GM18519 (cell line): ENCODE measurements around the gene LRP1B.
"Not testable (repeated sequence)": the region's sequence is repeated elsewhere in the genome, so short reads cannot be mapped to it uniquely, and the experiment has no call there.

Experiments used
- ATAC-seq: cut with Tn5 transposase; IDR thresholded peaks from one replicate; pipeline ENCODE4 v1.9.1; 2021; ENCODE audit warnings: mild to moderate bottlenecking, moderate library complexity; ENCODE audit not compliant: unreplicated experiment, low FRiP score

The LRP1B gene

GRCh38 chr2:140451324-140451723 lies 1679.5 kb downstream of the LRP1B start:
- ATAC-seq: no peak

- ATAC-seq: no peak
These were observed 1688.5 kb downstream of the LRP1B start for GRCh38 chr2:140442319-140442718.

GRCh38 chr2:140440815-140441214 lies 1690.0 kb downstream of the LRP1B start:
- no peak for ATAC-seq

GRCh38 chr2:140436936-140437335 lies 1693.9 kb downstream of the LRP1B start:
- ATAC-seq: no peak

GRCh38 chr2:140427033-140427432 lies 1703.8 kb downstream of the LRP1B start:
- ATAC-seq: not testable (repeated sequence)

GRCh38 chr2:140424471-140424870 lies 1706.3 kb downstream of the LRP1B start:
- no peak for ATAC-seq

- no peak for ATAC-seq
These were observed 1708.1 kb downstream of the LRP1B start for GRCh38 chr2:140422759-140423158.

- ATAC-seq: no peak
These were observed 1713.3 kb downstream of the LRP1B start for GRCh38 chr2:140417504-140417903.

- ATAC-seq: no peak
These were observed 1714.2 kb downstream of the LRP1B start for GRCh38 chr2:140416577-140416976.

- not testable (repeated sequence) for ATAC-seq
These were observed 1715.8 kb downstream of the LRP1B start for GRCh38 chr2:140415035-140415434.

- no peak for ATAC-seq
These were observed 1720.1 kb downstream of the LRP1B start for GRCh38 chr2:140410695-140411094.

GRCh38 chr2:140401056-140401455 lies 1729.8 kb downstream of the LRP1B start:
- ATAC-seq: no peak

GRCh38 chr2:140392824-140393223 lies 1738.0 kb downstream of the LRP1B start:
- no peak for ATAC-seq

GRCh38 chr2:140384946-140385345 lies 1745.9 kb downstream of the LRP1B start:
- ATAC-seq: no peak

- ATAC-seq: no peak
These were observed 1747.0 kb downstream of the LRP1B start for GRCh38 chr2:140383781-140384180.

- no peak for ATAC-seq
These were observed 1754.1 kb downstream of the LRP1B start for GRCh38 chr2:140376686-140377085.

- no peak for ATAC-seq
These were observed 1767.7 kb downstream of the LRP1B start for GRCh38 chr2:140363131-140363530.

GRCh38 chr2:140362361-140362760 lies 1768.5 kb downstream of the LRP1B start:
- ATAC-seq: no peak

- ATAC-seq: no peak
These were observed 1771.6 kb downstream of the LRP1B start for GRCh38 chr2:140359056-140359771.

GRCh38 chr2:140356697-140357096 lies 1774.1 kb downstream of the LRP1B start:
- no peak for ATAC-seq

- ATAC-seq: no peak
These were observed 1775.2 kb downstream of the LRP1B start for GRCh38 chr2:140355511-140356090.

GRCh38 chr2:140354544-140354943 lies 1776.3 kb downstream of the LRP1B start:
- ATAC-seq: no peak
